A375 (cell line): ENCODE measurements around the gene SGSM1. TPM values are rescaled to one million over a fixed set of nuclear protein-coding genes. Genes with fewer than 3 reads are reported as not detected.

Source experiments
- small RNA-seq: library from RNA; depleted of rRNA; stranded (forward); fragments of <200 nt; gene quantifications from one replicate; pipeline ENCODE3, GENCODE V24; 2014
- total RNA-seq: library from RNA; depleted of rRNA; stranded (reverse); fragments of >200 nt; shearing (Covaris generic); gene quantifications from 2 replicates; pipeline ENCODE4 v1.2.3, GENCODE V29; 2014; rRNA removed

The SGSM1 gene
- not detected in 2 replicates for total RNA-seq

GRCh38 chr22:24805790-24806662 is at the start of gene SGSM1:
Gene SGSM1, plus strand, starts transcription at chr22:24806211. Its CDS starts 115 bp downstream, at chr22:24806326.

GRCh38 chr22:24951942-24952836 is 146.2 kb downstream of the SGSM1 start, which contains the start of gene KIAA1671:
Gene KIAA1671, plus strand, starts transcription at chr22:24952716. Its CDS starts 75,284 bp downstream, at chr22:25028000.

Small RNAs within 50 kb of the gene (small RNA-seq; reads per million reads assigned to genes)
- not detected for gene RF00275

Other genes with a start within 250 kb of the SGSM1 start
- 1.7 and 3.1 TPM in 2 replicates for gene LRRC75B, start 213.1 kb upstream of the SGSM1 start, total RNA-seq
- 0.32 and 1.3 TPM in 2 replicates for gene GGT1, start 203.0 kb upstream of the SGSM1 start, total RNA-seq
- not detected in 2 replicates for gene PIWIL3, start 31.5 kb upstream of the SGSM1 start, total RNA-seq
- gene LHFPL7, start 140.5 kb downstream of the SGSM1 start, total RNA-seq: not detected in 2 replicates
- 8.1 and 8.4 TPM in 2 replicates for gene KIAA1671, start 146.5 kb downstream of the SGSM1 start, total RNA-seq